GM21717 (cell line): ENCODE data around the gene APOA5.
"Not testable (repeated sequence)": the region's sequence is repeated elsewhere in the genome, so short reads cannot be mapped to it uniquely, and the experiment has no call there.

Source experiments
- ATAC-seq: cut with Tn5 transposase; IDR thresholded peaks from one replicate; pipeline ENCODE4 v1.9.1; 2021; ENCODE audit warnings: mild to moderate bottlenecking, moderate library complexity; ENCODE audit not compliant: unreplicated experiment

Gene APOA5

GRCh38 chr11:116776522-116776984, 15.1 kb downstream of the APOA5 start:
- no peak for ATAC-seq

- no peak for ATAC-seq
These were observed 15.7 kb downstream of the APOA5 start for GRCh38 chr11:116775975-116776374.

GRCh38 chr11:116774661-116775060, 17.0 kb downstream of the APOA5 start:
- ATAC-seq, result no peak

- ATAC-seq, result peak; percentile 46
These were observed 18.2 kb downstream of the APOA5 start for GRCh38 chr11:116773203-116774097.

GRCh38 chr11:116772443-116773202, 19.1 kb downstream of the APOA5 start, which contains the start of gene BUD13:
TSS of gene BUD13 (minus strand) at chr11:116772987. CDS start at chr11:116772964, 23 bp downstream.
- peak; percentile 89 for ATAC-seq

GRCh38 chr11:116771935-116772334, 19.7 kb downstream of the APOA5 start:
- ATAC-seq, result no peak

- no peak for ATAC-seq
These were observed 29.5 kb downstream of the APOA5 start for GRCh38 chr11:116762132-116762531.

GRCh38 chr11:116756044-116756443, 35.6 kb downstream of the APOA5 start:
- not testable (repeated sequence) for ATAC-seq

- no peak for ATAC-seq
These were observed 41.5 kb downstream of the APOA5 start for GRCh38 chr11:116750070-116750718.

GRCh38 chr11:116742104-116742503, 49.6 kb downstream of the APOA5 start:
- no peak for ATAC-seq

- ATAC-seq, result no peak
These were observed 50.9 kb downstream of the APOA5 start for GRCh38 chr11:116740741-116741140.
